DOHH2 (cell line): ENCODE results near the gene CHAC2.

Experiments used
- EZH2phosphoT487 ChIP-seq: fragments of 200-600 bp; sonication (generic); IDR thresholded peaks from 2 replicates; pipeline ENCODE4 v1.6.1; 2017; ENCODE audit warnings: borderline replicate concordance, mild to moderate bottlenecking, antibody characterized with exemption, low read length, moderate library complexity, mixed read lengths
- TF ChIP-seq, protein P1 (sequence below): fragments of 200-600 bp; sonication (generic); IDR thresholded peaks from one replicate; pipeline ENCODE4 v1.5.1; 2014; ENCODE audit warnings: antibody characterized with exemption, mild to moderate bottlenecking, low read depth, low read length; ENCODE audit not compliant: poor library complexity, severe bottlenecking

DNA sequence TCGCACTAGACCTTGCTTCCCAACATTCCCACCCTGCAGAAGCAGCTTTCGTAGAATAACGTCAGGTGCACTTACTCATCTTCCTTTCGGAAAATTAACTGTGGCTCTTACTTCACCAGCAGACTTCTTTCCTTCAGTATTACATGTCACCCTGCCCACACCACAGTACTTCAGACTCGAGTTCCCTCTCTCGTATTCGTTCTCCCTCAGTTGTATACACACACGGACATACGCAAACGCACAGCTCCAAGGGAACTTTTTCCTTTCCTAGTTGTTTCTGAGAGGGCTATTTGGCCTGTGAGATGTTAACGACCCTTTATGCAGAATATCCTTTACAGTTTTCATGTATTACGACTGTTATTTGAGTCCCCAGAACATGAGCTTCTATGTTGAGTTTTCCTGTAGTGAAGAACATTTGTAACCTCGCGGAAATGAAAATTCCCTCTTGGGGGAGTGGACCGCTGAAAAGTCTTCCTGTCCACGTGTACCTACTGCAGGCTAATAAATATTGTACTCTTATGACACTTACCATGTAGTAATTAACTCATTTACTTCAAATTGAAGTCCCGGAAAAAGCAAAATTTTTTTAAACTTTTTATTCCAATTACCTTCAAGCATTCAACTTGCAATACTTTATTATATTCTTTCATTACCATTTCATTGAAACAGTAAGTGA is 20.1 kb downstream of the CHAC2 start:
- TF ChIP-seq, protein P1, sequence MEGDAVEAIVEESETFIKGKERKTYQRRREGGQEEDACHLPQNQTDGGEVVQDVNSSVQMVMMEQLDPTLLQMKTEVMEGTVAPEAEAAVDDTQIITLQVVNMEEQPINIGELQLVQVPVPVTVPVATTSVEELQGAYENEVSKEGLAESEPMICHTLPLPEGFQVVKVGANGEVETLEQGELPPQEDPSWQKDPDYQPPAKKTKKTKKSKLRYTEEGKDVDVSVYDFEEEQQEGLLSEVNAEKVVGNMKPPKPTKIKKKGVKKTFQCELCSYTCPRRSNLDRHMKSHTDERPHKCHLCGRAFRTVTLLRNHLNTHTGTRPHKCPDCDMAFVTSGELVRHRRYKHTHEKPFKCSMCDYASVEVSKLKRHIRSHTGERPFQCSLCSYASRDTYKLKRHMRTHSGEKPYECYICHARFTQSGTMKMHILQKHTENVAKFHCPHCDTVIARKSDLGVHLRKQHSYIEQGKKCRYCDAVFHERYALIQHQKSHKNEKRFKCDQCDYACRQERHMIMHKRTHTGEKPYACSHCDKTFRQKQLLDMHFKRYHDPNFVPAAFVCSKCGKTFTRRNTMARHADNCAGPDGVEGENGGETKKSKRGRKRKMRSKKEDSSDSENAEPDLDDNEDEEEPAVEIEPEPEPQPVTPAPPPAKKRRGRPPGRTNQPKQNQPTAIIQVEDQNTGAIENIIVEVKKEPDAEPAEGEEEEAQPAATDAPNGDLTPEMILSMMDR, result no peak
- TF ChIP-seq EZH2phosphoT487, result no peak
